Stimulated activated CD8-positive, alpha-beta memory T cell treated with anti-CD3 and anti-CD28 coated beads, Interleukin-15, amount 100 ng/mL, for 24 hours (primary cell): Measurements from ENCODE around the gene MYBL2.
A peak's percentile ranks its signal among the peaks of the same experiment; 100 is the strongest.

ENCODE experiments used
- DNase-seq: peaks from one replicate; pipeline ENCODE4 v3.0.0-alpha.2; 2020; ENCODE audit warnings: low read depth

Gene MYBL2

GRCh38 chr20:43723735-43724134 is 56.8 kb downstream of the MYBL2 start:
- DNase-seq: no peak

DNA sequence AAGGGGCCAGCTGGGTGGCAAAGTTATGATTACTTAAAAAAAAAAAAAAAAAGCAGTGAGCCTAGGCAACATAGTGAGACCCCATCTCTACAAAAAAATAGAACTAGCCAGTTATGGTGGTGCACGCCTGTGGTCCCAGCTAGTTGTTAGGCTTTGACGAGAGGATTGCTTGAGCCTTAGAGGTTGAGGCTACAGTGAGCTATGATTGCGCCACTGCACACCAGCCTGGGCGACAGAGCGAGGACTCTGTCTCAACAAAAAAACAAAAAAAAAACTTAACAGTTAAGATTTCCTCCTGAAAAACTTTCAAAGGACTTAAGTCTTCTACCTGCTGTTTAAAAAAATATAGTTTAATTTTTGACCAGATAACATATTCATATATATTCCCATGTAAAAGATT is 57.5 kb downstream of the MYBL2 start:
- DNase-seq: no peak

GRCh38 chr20:43725666-43726065 is 58.8 kb downstream of the MYBL2 start:
- no peak for DNase-seq

DNA sequence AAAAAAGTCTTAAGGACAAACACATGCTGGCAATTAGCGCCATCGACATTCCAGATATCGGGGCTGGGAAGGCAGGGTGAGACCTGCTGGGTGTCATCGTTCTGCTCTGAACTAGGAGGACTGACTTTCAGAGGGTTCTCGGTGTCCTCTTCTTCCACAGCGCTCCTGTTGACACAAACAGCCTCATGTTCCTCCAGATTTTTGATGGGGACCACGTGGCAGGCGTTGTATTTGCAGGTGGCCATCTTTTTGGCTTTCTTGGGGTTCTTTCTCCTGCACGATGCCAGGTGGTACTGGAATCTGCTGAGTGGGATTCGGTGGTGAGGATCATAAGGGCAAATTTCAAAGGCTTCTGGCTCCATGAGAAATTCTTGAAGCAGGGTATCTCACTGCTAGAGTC is 59.4 kb downstream of the MYBL2 start:
- no peak for DNase-seq

- DNase-seq: no peak
These were observed 60.0 kb downstream of the MYBL2 start, which contains the start of gene GTSF1L for GRCh38 chr20:43726811-43727338. Gene GTSF1L, minus strand, starts transcription at chr20:43727002. Its CDS starts 308 bp downstream, at chr20:43726694.

DNA sequence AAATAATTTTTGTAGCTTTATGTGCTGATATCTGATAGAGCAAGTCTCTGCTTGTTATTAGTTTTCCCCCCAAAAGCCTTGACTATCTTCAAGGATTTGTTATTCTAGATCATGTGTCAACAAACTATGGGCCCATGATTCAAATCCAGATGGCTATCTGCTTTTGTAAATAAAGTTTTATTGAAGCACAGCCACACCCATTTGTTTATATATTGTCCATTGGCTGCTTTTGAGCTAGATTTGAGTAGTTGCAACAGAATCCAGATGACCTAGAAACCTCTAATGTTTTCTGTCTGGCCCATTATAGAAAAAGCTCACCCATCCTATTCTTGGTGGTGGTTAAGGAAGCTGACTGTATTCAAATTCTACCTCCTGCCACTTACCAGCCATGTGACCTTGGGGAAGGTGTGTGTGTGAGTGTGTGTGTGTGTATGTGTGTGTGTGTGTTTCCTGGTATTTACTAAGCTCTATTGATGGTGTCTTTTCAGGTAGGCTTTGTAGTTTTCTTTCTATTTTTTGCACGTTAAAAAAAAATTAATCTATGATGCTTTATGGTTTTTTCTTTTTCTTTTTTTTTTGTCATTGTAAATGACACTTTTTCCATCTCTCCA is 61.2 kb downstream of the MYBL2 start:
- DNase-seq: no peak

- no peak for DNase-seq
These were observed 61.9 kb downstream of the MYBL2 start for GRCh38 chr20:43728686-43729255.

GRCh38 chr20:43731469-43731868 is 64.6 kb downstream of the MYBL2 start:
- DNase-seq: no peak

- no peak for DNase-seq
These were observed 65.0 kb downstream of the MYBL2 start for GRCh38 chr20:43731927-43732326.

- no peak for DNase-seq
These were observed 69.8 kb downstream of the MYBL2 start for GRCh38 chr20:43736588-43737158.

DNA sequence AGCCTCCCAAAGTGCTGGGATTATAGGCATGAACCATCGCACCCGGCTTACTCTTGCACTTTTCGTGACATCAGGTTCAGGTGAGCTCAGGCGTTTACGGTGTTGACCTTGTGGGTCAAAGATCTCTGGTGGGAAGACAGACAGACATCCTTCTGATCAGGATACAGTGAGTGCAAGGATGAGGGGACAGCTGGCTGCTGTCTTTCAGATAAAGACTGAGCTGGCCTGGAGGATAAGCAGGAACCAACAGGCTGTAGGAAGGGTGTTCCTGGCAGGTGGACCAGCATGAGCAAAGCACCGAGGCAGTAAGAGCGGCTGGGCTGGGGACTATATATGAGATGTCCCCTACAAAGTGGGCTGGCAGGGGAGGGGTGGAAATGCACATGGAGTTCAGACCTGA is 71.0 kb downstream of the MYBL2 start:
- DNase-seq: no peak

DNA sequence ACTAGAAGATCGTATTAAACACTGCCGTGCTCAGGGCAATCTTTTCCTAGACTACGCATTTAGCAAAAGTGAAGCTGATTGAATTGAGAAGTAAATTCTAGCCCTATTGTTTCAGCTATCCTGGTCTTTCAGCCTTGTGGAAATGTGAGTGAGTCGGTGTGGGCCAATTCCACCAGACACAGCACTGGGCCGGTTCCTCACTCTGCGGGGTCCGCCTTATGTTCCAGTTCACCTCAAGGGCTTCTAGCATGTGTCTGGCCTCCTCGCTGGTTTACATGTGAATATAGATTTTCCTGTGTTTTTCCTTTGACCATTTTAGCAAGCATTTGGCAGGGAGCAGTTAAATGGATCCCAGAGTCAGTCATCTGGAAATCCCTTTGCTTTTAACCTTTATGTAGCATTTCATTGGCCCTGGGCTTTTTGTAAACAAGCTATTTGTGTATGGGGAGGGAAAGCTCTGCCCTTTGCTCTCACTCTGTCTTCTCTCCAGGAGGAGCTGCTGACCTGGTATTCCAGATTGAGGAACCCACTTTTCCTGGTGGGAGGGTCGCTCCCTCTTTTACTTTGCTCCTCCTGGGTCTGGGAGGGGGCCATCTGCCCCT is 72.3 kb downstream of the MYBL2 start:
- no peak for DNase-seq

DNA sequence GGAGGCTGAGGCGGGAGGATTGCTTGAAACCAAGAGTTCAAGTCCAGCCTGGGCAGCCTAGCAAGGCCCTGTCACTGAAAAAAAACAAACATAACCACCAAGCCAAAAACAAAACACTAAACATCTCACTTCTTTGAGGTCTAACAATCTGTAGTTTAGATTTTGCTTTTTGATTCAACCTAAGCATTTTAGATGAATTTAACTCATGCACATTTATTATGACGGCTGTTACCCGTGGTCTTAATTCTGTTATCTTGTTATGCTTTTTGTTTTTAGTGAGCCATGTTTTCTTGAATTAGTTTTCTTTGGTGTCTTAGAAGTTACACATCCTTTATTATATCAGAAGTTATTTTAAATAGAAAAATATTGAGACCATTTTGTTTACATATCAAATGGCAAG is 73.7 kb downstream of the MYBL2 start:
- no peak for DNase-seq

DNA sequence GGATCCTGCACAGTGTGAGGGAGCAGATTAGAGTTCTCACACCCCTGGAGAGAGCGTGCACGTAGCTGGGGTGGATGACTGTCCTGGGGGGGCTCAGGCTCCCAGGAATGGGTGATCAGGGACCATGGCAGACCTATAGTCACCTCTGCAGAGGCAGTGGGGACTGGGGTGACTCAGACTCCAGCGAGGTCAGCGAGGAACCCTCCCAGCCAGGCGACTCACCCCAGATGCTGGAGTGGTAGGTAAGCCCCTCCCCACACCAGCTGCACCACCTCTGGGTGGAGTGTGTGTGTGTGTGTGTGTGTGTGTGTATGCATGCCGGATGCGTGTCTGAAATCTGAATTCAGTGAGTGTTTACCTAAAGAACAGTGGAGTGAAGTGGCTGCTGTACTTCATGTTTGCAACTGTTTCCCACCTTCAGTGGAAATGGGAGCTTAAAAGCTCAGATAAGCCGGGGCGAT is 77.3 kb downstream of the MYBL2 start:
- DNase-seq: no peak

DNA sequence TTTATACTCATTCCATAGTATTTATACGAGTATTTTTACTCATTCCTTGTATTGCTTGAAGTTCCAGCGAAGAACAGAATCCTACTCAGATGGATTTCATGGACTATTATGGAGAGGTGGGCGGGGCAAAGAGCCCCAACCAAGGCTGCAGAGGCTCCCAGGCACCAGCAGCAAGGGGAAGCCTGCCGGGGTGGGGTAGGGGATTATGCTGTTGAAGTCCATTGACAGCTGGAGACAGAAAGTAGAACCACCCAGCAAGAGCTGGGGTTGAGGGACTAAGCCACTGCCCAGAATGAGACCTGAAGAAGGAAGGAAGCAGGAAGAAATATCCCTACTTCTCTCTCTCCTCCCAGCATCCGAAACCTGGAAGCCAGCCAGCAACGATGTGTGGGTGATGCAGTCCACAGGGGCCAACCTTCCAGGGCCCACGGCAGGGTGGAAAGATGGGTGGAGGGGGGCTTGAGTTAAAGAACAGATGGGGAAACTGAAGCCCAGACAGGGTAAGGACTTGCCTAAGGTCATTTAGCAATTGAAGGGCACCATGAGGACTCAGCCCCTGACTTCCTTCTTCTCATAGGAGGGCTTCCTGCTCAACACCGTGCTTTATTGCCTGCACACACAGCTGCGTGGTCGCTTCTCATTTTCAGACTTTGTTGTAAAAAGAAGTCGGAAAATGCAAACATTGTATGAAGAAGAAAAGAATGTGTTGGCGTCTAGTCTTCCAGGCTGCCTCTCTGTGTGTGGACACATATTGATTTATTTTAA is 78.2 kb downstream of the MYBL2 start:
- DNase-seq: no peak

DNA sequence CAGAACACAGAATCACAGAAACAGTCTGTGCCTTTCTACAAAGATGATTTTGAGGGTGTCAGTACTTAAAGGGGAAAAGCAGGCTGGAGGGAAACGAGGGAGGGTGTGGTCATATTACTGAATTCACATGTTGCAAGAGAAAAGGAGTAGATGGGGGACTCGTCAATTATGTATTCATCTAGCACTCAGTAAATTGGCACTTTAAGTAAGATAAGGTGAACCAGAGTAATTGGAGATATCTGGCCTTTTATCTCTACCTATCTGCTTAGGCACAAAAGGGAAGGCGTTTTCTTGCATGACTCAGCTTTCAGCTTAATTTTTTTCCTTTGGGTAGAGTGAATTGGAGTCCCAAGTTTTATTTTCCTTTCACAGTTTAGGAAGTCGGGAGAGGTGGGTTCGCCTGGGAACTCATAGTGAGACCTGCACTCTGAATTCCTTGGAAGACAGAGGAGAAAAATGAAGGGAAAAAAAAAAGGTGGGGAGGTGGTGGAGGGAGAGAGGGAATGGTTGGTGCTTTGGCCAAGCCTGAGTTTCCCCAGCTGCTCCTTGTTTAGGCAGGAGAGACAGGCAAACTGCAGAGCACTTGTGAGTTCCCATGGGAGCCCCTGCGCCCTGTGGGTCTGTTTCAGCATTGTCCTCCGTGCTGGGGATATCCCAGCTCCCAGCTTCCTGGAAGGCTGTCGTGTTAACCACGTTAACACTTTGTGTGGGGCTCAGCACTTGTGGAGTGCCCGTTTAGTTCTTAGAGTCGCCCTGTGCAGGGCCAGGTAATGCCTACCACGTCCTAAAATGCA is 79.6 kb downstream of the MYBL2 start:
- DNase-seq: no peak

DNA sequence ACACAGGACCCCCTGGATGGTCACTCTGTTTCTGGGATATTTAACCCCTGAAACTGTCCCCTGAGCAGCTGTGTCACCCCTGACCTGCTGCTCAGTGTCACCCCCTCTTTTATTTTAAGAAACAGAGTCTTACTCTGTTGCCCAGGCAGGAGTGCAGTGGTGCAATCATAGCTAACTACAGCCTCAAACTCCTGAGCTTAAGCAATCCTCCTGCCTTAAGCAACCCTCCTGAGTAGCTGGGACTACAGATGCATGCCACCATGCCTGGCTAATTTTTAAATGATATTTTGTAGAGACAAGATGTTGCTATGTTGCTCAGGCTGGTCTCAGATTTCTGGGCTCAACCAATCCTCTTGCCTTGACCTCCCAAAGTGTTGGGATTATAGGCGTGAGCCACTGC is 81.4 kb downstream of the MYBL2 start:
- DNase-seq: no peak

DNA sequence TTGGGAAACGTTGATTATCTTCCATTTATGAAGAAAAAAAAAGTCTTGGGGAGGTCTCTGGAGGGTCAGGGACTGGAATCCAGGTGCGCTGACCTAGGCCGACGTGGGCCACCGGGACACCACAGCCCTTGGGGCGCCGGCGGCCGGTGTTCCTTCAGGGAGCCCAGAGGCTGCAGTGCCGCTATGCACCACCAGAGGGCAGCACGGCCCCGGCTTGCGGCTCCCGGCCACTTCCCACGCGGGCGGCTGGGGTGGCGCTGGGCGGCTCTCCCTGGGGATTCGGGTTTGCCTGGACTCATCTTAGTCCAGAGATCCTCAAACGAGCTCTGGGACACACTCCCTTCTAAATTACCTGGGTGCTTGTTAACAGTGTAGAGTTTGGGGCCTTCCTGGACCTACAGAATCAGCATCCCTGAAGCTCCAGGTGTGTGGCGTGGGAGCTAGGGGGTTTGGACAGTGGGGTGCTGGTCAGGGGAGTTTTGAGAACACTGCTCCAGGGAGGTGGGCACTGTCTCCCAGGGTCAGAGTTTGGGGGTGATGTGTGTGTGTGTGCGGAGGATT is 82.9 kb downstream of the MYBL2 start:
- peak; percentile 97 for DNase-seq

DNA sequence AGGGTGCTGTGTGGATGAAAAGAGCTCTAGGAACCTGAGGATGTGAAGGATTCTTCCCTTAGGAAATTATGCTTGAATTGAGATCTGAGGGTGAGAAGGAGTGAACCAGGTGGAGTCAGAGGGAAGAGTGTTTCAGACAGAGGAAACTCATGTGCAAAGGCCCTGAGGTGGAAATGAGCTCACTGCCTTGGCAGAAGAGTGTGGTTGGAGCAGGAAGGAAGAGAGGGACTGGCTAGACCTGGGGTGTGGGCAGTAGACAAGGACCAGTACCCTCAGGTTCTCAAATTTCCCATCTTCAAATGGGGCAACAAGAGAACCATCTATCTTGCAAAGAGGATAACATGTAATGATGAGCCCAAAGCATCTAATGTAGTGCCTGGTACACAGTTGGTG is 83.9 kb downstream of the MYBL2 start:
- no peak for DNase-seq

DNA sequence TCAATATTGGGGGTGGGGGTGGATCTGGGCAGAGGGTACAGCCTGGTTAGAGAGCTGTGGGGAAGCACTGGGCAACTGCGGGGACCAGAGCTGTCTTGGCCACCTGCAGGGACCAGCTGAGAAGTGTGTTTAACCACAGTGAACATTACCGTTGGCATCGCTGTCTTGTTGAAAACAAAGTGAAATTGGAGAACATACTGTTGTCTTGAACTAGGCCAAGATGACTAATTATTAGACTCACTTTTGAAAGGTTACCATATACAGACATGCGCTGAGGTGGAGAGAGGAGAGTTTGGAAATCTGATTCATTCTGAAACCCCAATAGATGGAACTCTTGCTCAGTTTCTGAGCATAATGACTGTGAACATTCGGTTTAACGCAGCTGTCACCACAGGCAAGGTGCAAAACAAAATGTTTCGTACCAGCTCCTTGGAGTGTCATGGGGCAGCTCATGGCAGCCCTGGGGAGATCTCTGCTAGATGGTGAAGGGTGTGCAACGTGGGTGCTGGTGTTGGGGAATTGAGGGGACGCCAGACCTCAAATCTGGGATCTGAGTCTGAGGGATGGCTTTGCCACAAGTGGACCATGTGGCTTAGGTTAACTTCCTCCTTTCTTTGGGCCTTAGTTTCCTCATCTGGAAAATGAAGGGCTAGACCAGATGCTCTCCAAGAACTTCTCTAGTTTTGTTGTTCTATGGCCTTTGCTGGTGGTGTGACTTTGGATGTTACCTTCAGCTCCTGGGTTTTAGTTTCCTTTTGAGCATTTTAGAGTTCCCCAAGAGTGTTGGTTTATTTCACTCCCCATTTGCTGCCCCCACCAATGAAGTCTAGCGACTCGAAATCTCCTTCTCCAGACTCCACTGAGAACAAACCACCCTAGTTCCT is 84.5 kb downstream of the MYBL2 start:
- no peak for DNase-seq
